SK-N-SH (cell line): Measurements from ENCODE around the gene DLG2. TPM values are rescaled to one million over a fixed set of nuclear protein-coding genes. Genes with fewer than 3 reads are reported as not detected.

Experiments
- CTCF ChIA-PET: fragments of 300-600, 350-600 bp; formaldehyde crosslinking; extraction: SDS; loops from one replicate; lab custom pipeline; 2021; lab: Yijun Ruan, JAX
- POLR2A ChIA-PET: fragments of 350-600 bp; sonication (Branson Sonifier 250); formaldehyde crosslinking; extraction: SDS; loops from one replicate; lab custom pipeline; 2020; ENCODE audit warnings: antibody characterized with exemption, inconsistent platforms; lab: Yijun Ruan, JAX
- DNase-seq: peaks from one replicate; pipeline ENCODE4 v3.0.0; 2012
- H2AFZ ChIP-seq: fragments of 200-600 bp; sonication (generic); 2 replicates; pipeline ENCODE4 v1.8.1; 2016; ENCODE audit warnings: antibody characterized with exemption, mild to moderate bottlenecking, low read depth
- H3F3A ChIP-seq: fragments of 200-600 bp; sonication (generic); replicated peaks from 2 replicates; pipeline ENCODE3; 2016; ENCODE audit warnings: antibody characterized with exemption, mild to moderate bottlenecking; ENCODE audit not compliant: insufficient read depth
- H3K27ac ChIP-seq, 2 experiments: fragments of 200-500 bp in 1 of 2; fragments of 200-600 bp in 1 of 2; sonication (Bioruptor generic) in 1 of 2; sonication (generic), shearing (Covaris generic) in 1 of 2; 2 replicates each; pipeline versions ENCODE4 v1.5.1 to v1.6.1; 2014 to 2016; ENCODE audit warnings: low read depth in 2 of 2, inconsistent platforms in 1 of 2, low read length in 1 of 2, mild to moderate bottlenecking in 1 of 2, mixed read lengths in 1 of 2
- H3K27me3 ChIP-seq: fragments of 200-600 bp; sonication (generic), shearing (Covaris generic); 2 replicates; pipeline ENCODE4 v1.6.1; 2016; ENCODE audit warnings: mixed run types; ENCODE audit not compliant: insufficient read depth
- H3K36me3 ChIP-seq, 2 experiments: fragments of 200-500 bp in 1 of 2; fragments of 200-600 bp in 1 of 2; sonication (Bioruptor generic) in 1 of 2; sonication (generic) in 1 of 2; replicated peaks in 1 of 2; 2 replicates each; pipeline versions ENCODE3 to v1.5.1; 2014 to 2016; ENCODE audit warnings: low read length in 1 of 2, mild to moderate bottlenecking in 1 of 2; ENCODE audit not compliant: insufficient read depth in 2 of 2, control insufficient read depth in 1 of 2
- H3K4me1 ChIP-seq, 2 experiments: fragments of 200-500 bp in 1 of 2; fragments of 200-600 bp in 1 of 2; sonication (Bioruptor generic) in 1 of 2; sonication (generic), shearing (Covaris generic) in 1 of 2; 2 replicates each; pipeline versions ENCODE4 v1.5.1 to v1.6.1; 2014 to 2016; ENCODE audit warnings: low read depth in 1 of 2, low read length in 1 of 2, mixed run types in 1 of 2; ENCODE audit not compliant: insufficient read depth in 2 of 2, control insufficient read depth in 1 of 2
- H3K4me2 ChIP-seq: fragments of 200-600 bp; sonication (generic), shearing (Covaris generic); 2 replicates; pipeline ENCODE4 v1.6.1; 2017; ENCODE audit warnings: mixed run types
- H3K4me3 ChIP-seq, 2 experiments: fragments of 200-500 bp in 1 of 2; fragments of 200-600 bp in 1 of 2; sonication (Bioruptor generic) in 1 of 2; sonication (generic), shearing (Covaris generic) in 1 of 2; 2 replicates each; pipeline versions ENCODE4 v1.5.1 to v1.8.1; 2014 to 2016; ENCODE audit warnings: low read depth in 2 of 2, inconsistent platforms in 1 of 2, low read length in 1 of 2, mild to moderate bottlenecking in 1 of 2, mixed read lengths in 1 of 2, moderate library complexity in 1 of 2
- H3K79me2 ChIP-seq: fragments of 200-600 bp; sonication (generic); 2 replicates; pipeline ENCODE4 v1.8.1; 2017; ENCODE audit warnings: mild to moderate bottlenecking; ENCODE audit not compliant: insufficient read depth
- H3K9ac ChIP-seq: fragments of 200-600 bp; sonication (generic); 2 replicates; pipeline ENCODE4 v1.6.1; 2017; ENCODE audit warnings: mixed run types
- H3K9me2 ChIP-seq: fragments of 200-600 bp; sonication (generic); 2 replicates; pipeline ENCODE4 v1.6.1; 2017; ENCODE audit warnings: mixed run types
- H3K9me3 ChIP-seq: fragments of 200-600 bp; sonication (generic); 2 replicates; pipeline ENCODE4 v1.6.1; 2017; ENCODE audit warnings: mixed run types, mild to moderate bottlenecking, moderate library complexity
- H4K20me1 ChIP-seq: fragments of 200-600 bp; sonication (generic); 2 replicates; pipeline ENCODE4 v1.6.1; 2017; ENCODE audit warnings: mild to moderate bottlenecking, mixed run types; ENCODE audit not compliant: insufficient read depth
- CHD2 ChIP-seq: fragments of 150-350 bp; IDR thresholded peaks from 2 replicates; pipeline ENCODE4 v1.6.1; 2018; ENCODE audit warnings: low read length; ENCODE audit not compliant: partially characterized antibody
- EZH2phosphoT487 ChIP-seq: fragments of 200-600 bp; sonication (generic); IDR thresholded peaks from 2 replicates; pipeline ENCODE4 v1.6.1; 2017; ENCODE audit warnings: low read depth, mixed run types, mild to moderate bottlenecking, antibody characterized with exemption, moderate library complexity, borderline replicate concordance
- FOXM1 ChIP-seq: IDR thresholded peaks from 2 replicates; pipeline ENCODE4 v1.4.0; 2012; ENCODE audit warnings: low read depth, mild to moderate bottlenecking
- GATA2 ChIP-seq: sonication (generic); formaldehyde crosslinking; IDR thresholded peaks from 2 replicates; pipeline ENCODE4 v1.5.0; 2020; ENCODE audit warnings: mild to moderate bottlenecking, missing genetic modification reagents
- JUND ChIP-seq: IDR thresholded peaks from 2 replicates; pipeline ENCODE4 v1.4.0; 2012
- MEF2A ChIP-seq: IDR thresholded peaks from 2 replicates; pipeline ENCODE4 v1.4.0; 2012; ENCODE audit warnings: low read depth, borderline replicate concordance
- NFIC ChIP-seq: IDR thresholded peaks from 2 replicates; pipeline ENCODE4 v1.4.0; 2012; ENCODE audit warnings: borderline replicate concordance
- PBX3 ChIP-seq: IDR thresholded peaks from 2 replicates; pipeline ENCODE4; 2012
- RCOR1 ChIP-seq: fragments of 150-350 bp; IDR thresholded peaks from 2 replicates; pipeline ENCODE4 v1.6.1; 2017; ENCODE audit warnings: antibody characterized with exemption, low read length
- RXRA ChIP-seq: IDR thresholded peaks from 2 replicates; pipeline ENCODE4 v1.4.0; 2012; ENCODE audit warnings: low read depth, mild to moderate bottlenecking, borderline replicate concordance
- SIN3A ChIP-seq: IDR thresholded peaks from 2 replicates; pipeline ENCODE4 v1.6.1; 2012; ENCODE audit warnings: low read depth, mild to moderate bottlenecking, low read length, moderate library complexity, borderline replicate concordance
- SMC3 ChIP-seq: IDR thresholded peaks from 2 replicates; pipeline ENCODE4 v1.6.1; 2012; ENCODE audit warnings: low read depth, low read length, improper control_type of control experiment
- TCF12 ChIP-seq: IDR thresholded peaks from 2 replicates; pipeline ENCODE4 v1.4.0; 2012
- YY1 ChIP-seq: IDR thresholded peaks from 2 replicates; pipeline ENCODE4 v1.4.0; 2012; ENCODE audit warnings: low read depth, mild to moderate bottlenecking
- WGBS: methylation state at CpG from one replicate; pipeline ENCODE4 v1.1.6; 2017; ENCODE audit warnings: low lambda C conversion rate; 5-methylcytosine and 5-hydroxymethylcytosine counted together
- polyA plus RNA-seq, 3 experiments: library from polyadenylated mRNA; depleted of rRNA; stranded (reverse); fragments of >200 nt; gene quantifications; 2 replicates each; pipeline ENCODE4 v1.2.3, GENCODE V29; 2012
- TF ChIP-seq, protein P1 (sequence below): fragments of 150-350 bp; IDR thresholded peaks from 2 replicates; pipeline ENCODE4 v1.6.1; 2016; ENCODE audit warnings: mild to moderate bottlenecking, low read depth, low read length
- TF ChIP-seq, protein P2 (sequence below): IDR thresholded peaks from 2 replicates; pipeline ENCODE4 v1.4.0; 2012; ENCODE audit warnings: low read depth, borderline replicate concordance
- TF ChIP-seq, protein P3 (sequence below): fragments of 200-600 bp; sonication (generic); IDR thresholded peaks from 2 replicates; pipeline ENCODE4 v1.6.1; 2017; ENCODE audit warnings: antibody characterized with exemption, mild to moderate bottlenecking, moderate library complexity
- TF ChIP-seq, protein P4 (sequence below): IDR thresholded peaks from 2 replicates; pipeline ENCODE4 v1.4.0; 2012; ENCODE audit warnings: low read depth, borderline replicate concordance

The DLG2 gene
- polyA plus RNA-seq, 1 of the 3 experiments (the other 2 are of a cell fraction), result 0.21 TPM

DNA sequence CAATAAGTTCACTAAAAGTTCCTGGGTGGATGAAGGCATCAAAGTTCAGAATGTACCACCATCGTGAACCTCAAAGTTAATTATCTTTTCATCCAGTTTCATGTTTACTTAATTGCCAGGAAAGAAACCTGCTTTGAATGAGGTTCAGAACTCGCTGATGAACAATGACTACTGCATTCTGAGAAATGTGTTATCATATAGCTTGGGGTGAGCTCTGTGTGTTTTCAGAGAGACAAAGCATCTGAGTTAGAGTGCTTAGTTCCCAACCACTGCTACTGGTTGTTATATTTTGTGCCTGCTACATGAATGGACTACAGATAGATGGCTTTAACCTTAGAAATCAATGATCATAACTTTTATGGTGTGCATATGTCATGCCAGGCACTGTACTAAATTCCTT lies 1131.0 kb downstream of the DLG2 start (continued):
- TF ChIP-seq, protein P1, sequence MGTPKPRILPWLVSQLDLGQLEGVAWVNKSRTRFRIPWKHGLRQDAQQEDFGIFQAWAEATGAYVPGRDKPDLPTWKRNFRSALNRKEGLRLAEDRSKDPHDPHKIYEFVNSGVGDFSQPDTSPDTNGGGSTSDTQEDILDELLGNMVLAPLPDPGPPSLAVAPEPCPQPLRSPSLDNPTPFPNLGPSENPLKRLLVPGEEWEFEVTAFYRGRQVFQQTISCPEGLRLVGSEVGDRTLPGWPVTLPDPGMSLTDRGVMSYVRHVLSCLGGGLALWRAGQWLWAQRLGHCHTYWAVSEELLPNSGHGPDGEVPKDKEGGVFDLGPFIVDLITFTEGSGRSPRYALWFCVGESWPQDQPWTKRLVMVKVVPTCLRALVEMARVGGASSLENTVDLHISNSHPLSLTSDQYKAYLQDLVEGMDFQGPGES, result no peak

DNA sequence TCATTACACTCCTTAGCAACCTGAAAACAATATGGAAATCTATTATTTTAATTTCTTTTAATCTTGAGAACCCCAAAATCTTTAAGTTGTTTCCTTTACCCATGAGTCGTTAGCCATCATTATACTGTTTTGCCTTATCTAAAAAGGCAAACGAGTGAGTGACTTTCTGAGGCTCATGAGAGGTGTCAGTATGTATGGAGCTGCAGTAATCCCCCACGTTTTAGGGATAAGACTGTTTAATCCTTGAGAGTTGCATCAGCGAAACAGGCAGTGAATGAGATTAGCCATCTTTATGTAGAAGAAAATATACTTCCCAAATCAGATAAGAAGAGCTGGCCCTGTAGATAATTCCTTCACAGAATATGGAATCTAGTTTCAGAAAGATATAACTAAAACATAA lies 1147.0 kb downstream of the DLG2 start:
- H3K9ac ChIP-seq, result no peak overlapping the region
- no peak overlapping the region for H3K27ac ChIP-seq
- H4K20me1 ChIP-seq, result no peaks in the 10 kb centered on the region
- no peaks in the 10 kb centered on the region for H3K79me2 ChIP-seq
- no peak for TF ChIP-seq MEF2A
- TF ChIP-seq, protein P2, sequence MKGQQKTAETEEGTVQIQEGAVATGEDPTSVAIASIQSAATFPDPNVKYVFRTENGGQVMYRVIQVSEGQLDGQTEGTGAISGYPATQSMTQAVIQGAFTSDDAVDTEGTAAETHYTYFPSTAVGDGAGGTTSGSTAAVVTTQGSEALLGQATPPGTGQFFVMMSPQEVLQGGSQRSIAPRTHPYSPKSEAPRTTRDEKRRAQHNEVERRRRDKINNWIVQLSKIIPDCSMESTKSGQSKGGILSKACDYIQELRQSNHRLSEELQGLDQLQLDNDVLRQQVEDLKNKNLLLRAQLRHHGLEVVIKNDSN, result no peak
- no peak for TF ChIP-seq PBX3
- TF ChIP-seq JUND, result no peak
- no peak for TF ChIP-seq RXRA
- TF ChIP-seq FOXM1, result no peak
- TF ChIP-seq, protein P3, sequence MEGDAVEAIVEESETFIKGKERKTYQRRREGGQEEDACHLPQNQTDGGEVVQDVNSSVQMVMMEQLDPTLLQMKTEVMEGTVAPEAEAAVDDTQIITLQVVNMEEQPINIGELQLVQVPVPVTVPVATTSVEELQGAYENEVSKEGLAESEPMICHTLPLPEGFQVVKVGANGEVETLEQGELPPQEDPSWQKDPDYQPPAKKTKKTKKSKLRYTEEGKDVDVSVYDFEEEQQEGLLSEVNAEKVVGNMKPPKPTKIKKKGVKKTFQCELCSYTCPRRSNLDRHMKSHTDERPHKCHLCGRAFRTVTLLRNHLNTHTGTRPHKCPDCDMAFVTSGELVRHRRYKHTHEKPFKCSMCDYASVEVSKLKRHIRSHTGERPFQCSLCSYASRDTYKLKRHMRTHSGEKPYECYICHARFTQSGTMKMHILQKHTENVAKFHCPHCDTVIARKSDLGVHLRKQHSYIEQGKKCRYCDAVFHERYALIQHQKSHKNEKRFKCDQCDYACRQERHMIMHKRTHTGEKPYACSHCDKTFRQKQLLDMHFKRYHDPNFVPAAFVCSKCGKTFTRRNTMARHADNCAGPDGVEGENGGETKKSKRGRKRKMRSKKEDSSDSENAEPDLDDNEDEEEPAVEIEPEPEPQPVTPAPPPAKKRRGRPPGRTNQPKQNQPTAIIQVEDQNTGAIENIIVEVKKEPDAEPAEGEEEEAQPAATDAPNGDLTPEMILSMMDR, result no peak
- no peak for TF ChIP-seq CHD2
- no peak for TF ChIP-seq TCF12
- TF ChIP-seq NFIC, result no peak
- no peak for TF ChIP-seq YY1
- TF ChIP-seq RCOR1, result no peak
- TF ChIP-seq SMC3, result no peak
- no peak for TF ChIP-seq GATA2 (CRISPR knock-in tag)
- no peak for TF ChIP-seq SIN3A
- TF ChIP-seq, protein P4, sequence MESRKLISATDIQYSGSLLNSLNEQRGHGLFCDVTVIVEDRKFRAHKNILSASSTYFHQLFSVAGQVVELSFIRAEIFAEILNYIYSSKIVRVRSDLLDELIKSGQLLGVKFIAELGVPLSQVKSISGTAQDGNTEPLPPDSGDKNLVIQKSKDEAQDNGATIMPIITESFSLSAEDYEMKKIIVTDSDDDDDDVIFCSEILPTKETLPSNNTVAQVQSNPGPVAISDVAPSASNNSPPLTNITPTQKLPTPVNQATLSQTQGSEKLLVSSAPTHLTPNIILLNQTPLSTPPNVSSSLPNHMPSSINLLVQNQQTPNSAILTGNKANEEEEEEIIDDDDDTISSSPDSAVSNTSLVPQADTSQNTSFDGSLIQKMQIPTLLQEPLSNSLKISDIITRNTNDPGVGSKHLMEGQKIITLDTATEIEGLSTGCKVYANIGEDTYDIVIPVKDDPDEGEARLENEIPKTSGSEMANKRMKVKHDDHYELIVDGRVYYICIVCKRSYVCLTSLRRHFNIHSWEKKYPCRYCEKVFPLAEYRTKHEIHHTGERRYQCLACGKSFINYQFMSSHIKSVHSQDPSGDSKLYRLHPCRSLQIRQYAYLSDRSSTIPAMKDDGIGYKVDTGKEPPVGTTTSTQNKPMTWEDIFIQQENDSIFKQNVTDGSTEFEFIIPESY, result no peak
- no peak for TF ChIP-seq EZH2phosphoT487
- no peaks in the 10 kb centered on the region for H3K27me3 ChIP-seq
- H3F3A ChIP-seq, result no peaks in the 10 kb centered on the region
- no peaks in the 10 kb centered on the region for H3K9me3 ChIP-seq
- no peak for DNase-seq
- no peaks in the 10 kb centered on the region for H3K9me2 ChIP-seq
- POLR2A ChIA-PET, result no interaction called here
- 58% methylated on average over 4 of the region's 4 CpGs for WGBS
- no peak overlapping the region for H3K4me2 ChIP-seq
- H3K4me3 ChIP-seq, result no peak overlapping the region
- no peak overlapping the region for H2AFZ ChIP-seq
- H3K36me3 ChIP-seq, result no peaks in the 10 kb centered on the region
- CTCF ChIA-PET, result interaction anchor here (1.1 kb wide), 1 partner anchor 13 kb away, joined by 3 read pairs; no protein-coding TSS in a partner anchor
- peaks cover 0 to 5% of the 10 kb centered on the region in 2 experiments; a peak in 2 of 4 replicates for H3K4me1 ChIP-seq
